ENCODE measurements around the gene PPP2CA.

PPP2CA gene

DNA sequence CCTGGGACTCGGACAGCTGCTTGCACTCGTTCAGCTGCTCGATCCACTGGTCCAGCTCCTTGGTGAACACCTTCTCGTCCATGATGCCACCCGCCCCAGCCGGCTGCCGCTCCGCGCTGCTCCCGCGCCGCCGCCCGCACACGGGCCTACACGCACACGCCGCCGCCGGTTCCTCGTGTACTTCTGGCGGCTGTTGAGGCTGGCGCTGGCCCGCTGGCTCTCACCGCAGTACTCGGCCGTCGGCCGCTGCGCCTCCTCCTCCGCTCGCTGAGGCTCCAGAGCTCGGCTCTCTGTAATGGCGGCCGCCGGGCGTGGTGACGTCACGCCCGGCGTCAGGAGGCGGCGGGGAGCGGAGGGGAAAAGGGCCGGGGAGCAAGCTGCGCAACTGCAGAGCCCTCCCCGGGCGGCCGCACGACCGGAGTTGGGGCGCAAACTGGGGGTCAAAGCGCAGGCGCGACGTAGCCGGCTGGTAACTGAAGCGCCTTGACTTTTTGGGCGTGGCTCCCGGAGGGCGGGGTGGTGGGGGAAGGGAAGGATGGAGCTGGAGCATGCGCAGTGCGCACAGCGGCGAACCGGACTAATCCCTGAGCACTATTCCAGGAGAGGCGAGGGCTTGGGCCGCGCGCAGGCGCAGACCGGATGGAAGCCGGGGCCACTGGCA is at the start of gene PPP2CA:
Gene PPP2CA, minus strand, starts transcription at position 294 of the 661 bp plus-strand sequence. Its CDS starts 212 bp downstream, at position 82.
- in situ Hi-C loops (cut with MboI; ENCODE audit: low sequenced_read_pairs, unreplicated experiment), result no loop called here
- no peak for TF ChIP-seq CTCF (IDR thresholded peaks at IDR 0.05; ENCODE audit: borderline replicate concordance, control extremely low read depth, extremely low read depth, insufficient read depth, missing control alignments)
- peak; percentile 97 for DNase-seq (ENCODE audit: low spot score)

DNA sequence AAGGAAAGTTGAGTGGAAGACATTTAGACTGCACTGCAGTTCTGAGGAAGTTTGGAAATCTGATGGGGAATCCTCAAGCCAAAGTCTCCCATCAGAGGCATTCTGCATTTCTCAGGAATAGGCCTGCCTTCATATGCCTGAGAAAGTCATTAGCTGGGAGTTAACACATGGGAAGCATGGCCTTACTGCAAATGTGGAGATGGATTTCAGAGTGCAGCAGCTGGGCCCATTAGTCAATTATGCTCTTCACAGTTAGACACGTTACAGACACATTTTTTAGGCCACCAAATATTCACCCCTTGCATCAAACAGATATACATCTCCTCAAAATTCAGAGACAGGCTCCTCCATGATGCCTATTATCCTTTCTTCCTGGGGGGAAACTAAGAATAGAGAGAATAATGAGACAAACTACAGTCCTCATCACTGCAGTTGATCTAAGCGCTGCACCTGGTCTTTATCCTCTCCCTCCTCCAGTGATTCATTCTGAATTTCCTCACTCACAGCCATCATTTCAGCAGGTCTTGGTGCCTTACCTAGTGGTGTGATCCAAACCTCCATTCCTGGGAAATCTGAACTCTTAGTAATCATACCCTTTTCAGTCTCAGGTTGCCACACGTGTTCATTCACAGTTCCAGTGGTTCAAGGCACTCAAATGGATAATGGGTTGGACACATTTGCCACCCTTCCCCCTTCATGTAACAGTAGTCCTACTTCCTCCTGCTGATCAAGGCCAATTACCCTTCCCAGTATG is 47.9 kb upstream of the PPP2CA start:
- in situ Hi-C loops (cut with MboI; ENCODE audit: low sequenced_read_pairs, unreplicated experiment), result no loop called here
- no peak for TF ChIP-seq CTCF (IDR thresholded peaks at IDR 0.05; ENCODE audit: borderline replicate concordance, control extremely low read depth, extremely low read depth, insufficient read depth, missing control alignments)
- DNase-seq (ENCODE audit: low spot score), result no peak

- DNase-seq (ENCODE audit: low spot score), result no peak
These were observed 45.2 kb upstream of the PPP2CA start for GRCh38 chr5:134271059-134271458.

GRCh38 chr5:134268919-134269318 is 43.0 kb upstream of the PPP2CA start:
- in situ Hi-C loops (cut with MboI; ENCODE audit: low sequenced_read_pairs, unreplicated experiment), result no loop called here
- no peak for DNase-seq (ENCODE audit: low spot score)
- TF ChIP-seq CTCF (IDR thresholded peaks at IDR 0.05; ENCODE audit: borderline replicate concordance, control extremely low read depth, extremely low read depth, insufficient read depth, missing control alignments), result no peak

More at GRCh38 chr5:134271059-134271458, 45.2 kb upstream of the PPP2CA start:
- in situ Hi-C loops (cut with MboI; ENCODE audit: low sequenced_read_pairs, unreplicated experiment), result no loop called here
- TF ChIP-seq CTCF (IDR thresholded peaks at IDR 0.05; ENCODE audit: borderline replicate concordance, control extremely low read depth, extremely low read depth, insufficient read depth, missing control alignments), result no peak

GRCh38 chr5:134268019-134268601 is 42.2 kb upstream of the PPP2CA start:
- DNase-seq (ENCODE audit: low spot score), result no peak
- in situ Hi-C loops (cut with MboI; ENCODE audit: low sequenced_read_pairs, unreplicated experiment), result no loop called here
- TF ChIP-seq CTCF (IDR thresholded peaks at IDR 0.05; ENCODE audit: borderline replicate concordance, control extremely low read depth, extremely low read depth, insufficient read depth, missing control alignments), result no peak

- no peak for TF ChIP-seq CTCF (IDR thresholded peaks at IDR 0.05; ENCODE audit: borderline replicate concordance, control extremely low read depth, extremely low read depth, insufficient read depth, missing control alignments)
- DNase-seq (ENCODE audit: low spot score), result no peak
- in situ Hi-C loops (cut with MboI; ENCODE audit: low sequenced_read_pairs, unreplicated experiment), result no loop called here
These were observed 41.6 kb upstream of the PPP2CA start for GRCh38 chr5:134267366-134268018.
